ENCODE measurements around the gene OR2B6.

- no peak for TF ChIP-seq POLR2A (IDR thresholded peaks at IDR 0.05)
- no peak for TF ChIP-seq CTCF (IDR thresholded peaks at IDR 0.05)
These were observed 21.7 kb downstream of the OR2B6 start for GRCh38 chr6:27978705-27979104.

All from Peyer's patch (tissue), 4 donors.